Measurements from ENCODE around the gene MAP3K6. TPM values are rescaled to one million over a fixed set of nuclear protein-coding genes. Genes with fewer than 3 reads are reported as not detected.
A peak's percentile ranks its signal among the peaks of the same experiment; 100 is the strongest.

Gene MAP3K6
- total RNA-seq, 1 experiment from 2014 or later = 25.1 TPM

DNA sequence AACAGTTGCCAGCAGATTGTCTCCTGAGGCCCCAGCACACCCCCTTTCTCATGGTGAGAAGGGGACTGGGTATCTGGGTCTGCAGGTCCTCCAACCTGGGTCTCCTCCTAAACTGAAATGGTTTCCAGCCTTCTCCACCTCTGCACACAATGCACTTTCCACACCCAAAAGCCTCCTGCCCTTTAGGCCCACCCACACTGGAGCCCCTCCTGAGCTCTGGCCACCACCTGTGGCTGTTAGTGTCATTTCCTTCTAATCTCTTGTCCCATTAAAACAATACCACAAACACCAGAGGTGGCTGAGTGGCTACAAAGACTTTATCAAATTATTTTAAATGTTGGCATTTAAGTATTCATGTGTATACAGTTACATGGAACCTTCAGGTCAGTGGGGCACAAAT lies 37.2 kb upstream of the MAP3K6 start:
- no TSS peak for BruUV-seq (replicated peaks)
- H3K9ac ChIP-seq (ENCODE audit: low read length) = no peak overlapping the region
- ATAC-seq (no peak), DNase-seq (no peak)
- H3K36me3 ChIP-seq (ENCODE audit: low read depth, low read length) = peaks cover 14% of the 10 kb centered on the region
- intact Hi-C loops (cut with micrococcal nuclease) = loop anchor here (5.0 kb wide), 1 partner anchor 258 kb away; no protein-coding TSS in a partner anchor
- H3K79me2 ChIP-seq (ENCODE audit: low read length) = no peaks in the 10 kb centered on the region
- H3F3A ChIP-seq (ENCODE audit: low read length, unreplicated experiment) = no peaks in the 10 kb centered on the region
- TF ChIP-seq, protein P1, sequence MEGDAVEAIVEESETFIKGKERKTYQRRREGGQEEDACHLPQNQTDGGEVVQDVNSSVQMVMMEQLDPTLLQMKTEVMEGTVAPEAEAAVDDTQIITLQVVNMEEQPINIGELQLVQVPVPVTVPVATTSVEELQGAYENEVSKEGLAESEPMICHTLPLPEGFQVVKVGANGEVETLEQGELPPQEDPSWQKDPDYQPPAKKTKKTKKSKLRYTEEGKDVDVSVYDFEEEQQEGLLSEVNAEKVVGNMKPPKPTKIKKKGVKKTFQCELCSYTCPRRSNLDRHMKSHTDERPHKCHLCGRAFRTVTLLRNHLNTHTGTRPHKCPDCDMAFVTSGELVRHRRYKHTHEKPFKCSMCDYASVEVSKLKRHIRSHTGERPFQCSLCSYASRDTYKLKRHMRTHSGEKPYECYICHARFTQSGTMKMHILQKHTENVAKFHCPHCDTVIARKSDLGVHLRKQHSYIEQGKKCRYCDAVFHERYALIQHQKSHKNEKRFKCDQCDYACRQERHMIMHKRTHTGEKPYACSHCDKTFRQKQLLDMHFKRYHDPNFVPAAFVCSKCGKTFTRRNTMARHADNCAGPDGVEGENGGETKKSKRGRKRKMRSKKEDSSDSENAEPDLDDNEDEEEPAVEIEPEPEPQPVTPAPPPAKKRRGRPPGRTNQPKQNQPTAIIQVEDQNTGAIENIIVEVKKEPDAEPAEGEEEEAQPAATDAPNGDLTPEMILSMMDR (conservative IDR thresholded peaks at IDR 0.05; ENCODE audit: low read depth, low read length) = no peak
- no peak for TF ChIP-seq EZH2 (IDR thresholded peaks at IDR 0.05; ENCODE audit: low read length, unreplicated experiment)
- no peak for TF ChIP-seq EZH2phosphoT487 (IDR thresholded peaks at IDR 0.05; ENCODE audit: borderline replicate concordance, low read length)
- H2AFZ ChIP-seq (ENCODE audit: low read length) = no peak overlapping the region
- H3K27me3 ChIP-seq (ENCODE audit: low read length) = no peaks in the 10 kb centered on the region
- ChIA-PET POLR2A (ENCODE audit: unreplicated experiment) (no interaction called here), CTCF (no interaction called here)
- H3K4me3 ChIP-seq (ENCODE audit: low read length) = no peak overlapping the region
- H3K9me2 ChIP-seq (replicated peaks; ENCODE audit: low read length) = no peaks in the 10 kb centered on the region
- H3K9me3 ChIP-seq (ENCODE audit: low read length) = no peaks in the 10 kb centered on the region
- H3K4me1 ChIP-seq (ENCODE audit: insufficient read depth, low read length) = peaks cover 3% of the 10 kb centered on the region; the same call in 1 of the 2 replicates
- no peaks in the 10 kb centered on the region for H4K20me1 ChIP-seq (ENCODE audit: low read length)
- no peak overlapping the region for H3K4me2 ChIP-seq (ENCODE audit: low read length)
- H3K27ac ChIP-seq (ENCODE audit: low read length) = no peak overlapping the region

DNA sequence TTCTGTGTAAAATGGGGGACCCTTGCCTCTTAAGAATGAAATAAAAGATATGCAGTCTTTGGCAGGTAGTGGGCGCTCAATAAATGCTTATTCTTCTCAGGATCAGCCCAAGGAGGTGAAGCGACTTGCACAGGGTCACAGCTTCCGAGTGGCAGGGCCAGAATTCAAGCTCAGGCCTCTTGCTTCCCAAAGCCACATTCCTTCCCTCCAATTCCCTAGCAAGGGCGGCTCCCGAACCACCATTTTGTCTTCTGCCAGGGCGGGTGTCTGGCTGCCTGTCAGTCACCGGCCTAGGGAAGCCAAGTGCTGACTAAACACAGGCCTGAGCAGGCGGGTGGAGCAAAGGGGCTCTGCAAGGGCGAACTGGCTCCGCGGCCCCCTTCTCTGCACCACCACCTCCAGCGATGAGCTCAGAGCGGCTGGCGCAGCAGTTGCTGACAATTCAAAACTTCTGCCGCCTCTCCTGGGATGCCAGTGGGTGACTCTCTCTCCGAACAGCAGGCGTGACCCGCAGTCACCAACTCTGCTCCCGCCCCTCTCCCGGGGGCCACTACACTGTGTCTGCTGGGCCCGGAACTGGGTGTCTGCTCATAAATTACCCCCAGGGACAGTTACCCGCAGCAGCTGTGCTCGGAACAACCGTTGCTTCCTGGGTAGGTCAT lies 36.4 kb upstream of the MAP3K6 start:
- ATAC-seq (no peak), DNase-seq (peak; percentile 6)
- H3K36me3 ChIP-seq (ENCODE audit: low read depth, low read length) = peaks cover 11% of the 10 kb centered on the region
- H3K4me3 ChIP-seq (ENCODE audit: low read length) = no peak overlapping the region
- H3K9me3 ChIP-seq (ENCODE audit: low read length) = no peaks in the 10 kb centered on the region
- no TSS peak for BruUV-seq (replicated peaks)
- POLR2A ChIA-PET (ENCODE audit: unreplicated experiment) = no interaction called here
- no peaks in the 10 kb centered on the region for H3F3A ChIP-seq (ENCODE audit: low read length, unreplicated experiment)
- no peaks in the 10 kb centered on the region for H3K27me3 ChIP-seq (ENCODE audit: low read length)
- H3K4me2 ChIP-seq (ENCODE audit: low read length) = no peak overlapping the region
- intact Hi-C loops (cut with micrococcal nuclease) = loop anchor here (5.0 kb wide), 1 partner anchor 259 kb away; no protein-coding TSS in a partner anchor
- H3K27ac ChIP-seq (ENCODE audit: low read length) = no peak overlapping the region
- peaks cover 3% of the 10 kb centered on the region; the same call in 1 of the 2 replicates for H3K4me1 ChIP-seq (ENCODE audit: insufficient read depth, low read length)
- no peaks in the 10 kb centered on the region for H3K79me2 ChIP-seq (ENCODE audit: low read length)
- H4K20me1 ChIP-seq (ENCODE audit: low read length) = no peaks in the 10 kb centered on the region
- H2AFZ ChIP-seq (ENCODE audit: low read length) = no peak overlapping the region
- CTCF ChIA-PET = no interaction called here
- TF ChIP-seq, protein P1 (conservative IDR thresholded peaks at IDR 0.05; ENCODE audit: low read depth, low read length) = peak; percentile 35; the same call in 1 of the 2 replicates
- TF ChIP-seq EZH2 (IDR thresholded peaks at IDR 0.05; ENCODE audit: low read length, unreplicated experiment) (no peak), EZH2phosphoT487 (IDR thresholded peaks at IDR 0.05; ENCODE audit: borderline replicate concordance, low read length) (no peak)
- H3K9me2 ChIP-seq (replicated peaks; ENCODE audit: low read length) = no peaks in the 10 kb centered on the region
- no peak overlapping the region for H3K9ac ChIP-seq (ENCODE audit: low read length)

DNA sequence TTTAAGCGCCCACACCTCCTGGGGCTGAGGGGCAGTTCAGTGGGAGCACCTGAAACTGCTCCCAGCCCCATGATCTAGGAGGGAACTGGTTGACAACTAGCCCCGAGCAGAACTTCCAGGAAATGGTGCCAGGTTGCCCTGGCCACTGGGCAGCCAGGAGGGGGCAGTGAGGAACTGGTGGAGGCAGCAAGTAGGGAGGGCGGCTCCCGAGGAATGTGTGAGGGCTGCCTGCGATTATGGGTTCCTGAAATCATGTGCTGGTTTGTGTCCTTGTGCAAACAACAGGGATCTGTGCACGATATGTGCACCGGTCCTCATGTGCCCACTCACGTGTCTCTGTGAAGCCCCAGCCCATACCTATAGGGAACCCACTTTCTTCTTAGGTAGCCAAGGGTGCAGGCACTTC lies 35.6 kb upstream of the MAP3K6 start:
- no peaks in the 10 kb centered on the region for H3F3A ChIP-seq (ENCODE audit: low read length, unreplicated experiment)
- no peak overlapping the region for H2AFZ ChIP-seq (ENCODE audit: low read length)
- no peaks in the 10 kb centered on the region for H3K27me3 ChIP-seq (ENCODE audit: low read length)
- TF ChIP-seq, protein P1 (conservative IDR thresholded peaks at IDR 0.05; ENCODE audit: low read depth, low read length) = peak; percentile 57
- no peak for TF ChIP-seq EZH2 (IDR thresholded peaks at IDR 0.05; ENCODE audit: low read length, unreplicated experiment)
- ATAC-seq (peak; percentile 17), DNase-seq (peak; percentile 53)
- H3K9me3 ChIP-seq (ENCODE audit: low read length) = no peaks in the 10 kb centered on the region
- H3K27ac ChIP-seq (ENCODE audit: low read length) = no peak overlapping the region
- CTCF ChIA-PET = no interaction called here
- H3K4me1 ChIP-seq (ENCODE audit: insufficient read depth, low read length) = peaks cover 3% of the 10 kb centered on the region; the same call in 1 of the 2 replicates
- no peak overlapping the region for H3K4me2 ChIP-seq (ENCODE audit: low read length)
- no TSS peak for BruUV-seq (replicated peaks)
- POLR2A ChIA-PET (ENCODE audit: unreplicated experiment) = no interaction called here
- no peaks in the 10 kb centered on the region for H4K20me1 ChIP-seq (ENCODE audit: low read length)
- peaks cover 2% of the 10 kb centered on the region for H3K36me3 ChIP-seq (ENCODE audit: low read depth, low read length)
- no peaks in the 10 kb centered on the region for H3K9me2 ChIP-seq (replicated peaks; ENCODE audit: low read length)
- no peak overlapping the region for H3K9ac ChIP-seq (ENCODE audit: low read length)
- no peak overlapping the region for H3K4me3 ChIP-seq (ENCODE audit: low read length)
- H3K79me2 ChIP-seq (ENCODE audit: low read length) = no peaks in the 10 kb centered on the region
- intact Hi-C loops (cut with micrococcal nuclease) = loop anchor here (5.0 kb wide), 1 partner anchor 260 kb away; no protein-coding TSS in a partner anchor

All from PC-3 (cell line).